Tongue (tissue), 2 donors: ENCODE measurements around the gene TSHZ3. TPM values are rescaled to one million over a fixed set of nuclear protein-coding genes. Genes with fewer than 3 reads are reported as not detected.

Experiments
- DNase-seq: peaks from one replicate; pipeline ENCODE4 v3.0.0-alpha.2; 2015
- total RNA-seq: library from RNA; depleted of rRNA; stranded (reverse); fragments of >200 nt; gene quantifications from one replicate; pipeline ENCODE4 v1.2.3, GENCODE V29; 2014

Gene TSHZ3
- total RNA-seq, 1 donor from 2014 or later: 9.5 TPM

DNA sequence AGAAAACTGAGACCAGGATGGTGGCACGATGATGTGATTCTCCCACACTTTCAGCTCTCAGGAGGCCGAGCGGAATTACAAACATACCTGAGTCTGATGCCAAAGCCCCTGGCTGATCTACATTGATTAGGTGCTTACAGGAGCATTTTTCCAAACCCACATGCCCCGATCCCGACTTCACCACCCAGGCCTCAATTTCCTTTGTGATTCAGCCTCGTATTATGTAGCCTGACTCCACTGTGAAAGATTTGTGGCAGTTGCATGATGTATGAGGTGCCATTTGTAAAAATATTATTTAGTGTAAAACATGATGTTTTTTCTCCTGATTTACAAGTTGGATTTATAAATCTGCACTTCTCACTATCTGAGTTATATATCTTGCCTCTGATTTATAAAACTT is 118.0 kb downstream of the TSHZ3 start:
- DNase-seq: no peak

DNA sequence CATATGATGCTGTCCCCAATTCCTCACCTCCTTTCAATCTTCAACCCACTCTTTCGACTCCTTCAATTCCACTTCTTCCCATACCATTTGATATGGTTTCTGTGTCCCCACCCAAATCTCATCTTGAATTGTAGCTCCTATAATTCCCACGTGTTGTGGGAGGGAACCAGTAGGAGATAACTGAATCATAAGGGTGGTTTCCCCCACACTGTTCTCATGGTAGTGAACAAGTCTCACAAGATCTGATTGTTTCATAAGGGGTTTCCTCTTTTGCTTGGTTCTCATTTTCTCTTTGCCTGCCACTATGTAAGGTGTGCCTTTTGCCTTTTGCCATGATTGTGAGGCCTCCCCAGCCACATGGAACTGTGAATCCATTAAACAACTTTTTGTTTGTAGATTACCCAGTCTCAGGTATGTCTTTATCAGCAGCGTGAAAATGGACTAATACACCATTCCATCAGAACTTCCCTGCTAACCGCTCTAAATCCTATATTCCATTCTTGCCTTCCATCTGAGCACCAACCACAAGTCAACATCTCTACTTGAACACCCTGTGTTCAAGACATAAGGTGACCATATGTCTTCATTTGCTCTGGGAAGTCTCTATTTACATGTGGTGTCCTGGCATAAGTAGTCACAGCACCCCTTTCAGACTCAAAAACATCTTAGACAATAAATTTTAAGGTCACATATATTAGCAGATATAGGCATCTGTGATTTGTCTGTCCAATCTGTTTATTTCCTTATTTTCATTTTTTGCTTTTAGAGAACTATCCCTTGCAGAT is 122.9 kb downstream of the TSHZ3 start:
- no peak for DNase-seq
